WTC11 (cell line): ENCODE measurements around the gene PCBD2. TPM values are rescaled to one million over a fixed set of nuclear protein-coding genes. Genes with fewer than 3 reads are reported as not detected.

Experiments used
- ATAC-seq: fragments of 200-7000 bp; cut with Tn5 transposase; 2 replicates; pipeline ENCODE4 v1.10.0; 2021; ENCODE audit warnings: mild to moderate bottlenecking, moderate library complexity
- CTCF ChIA-PET: fragments of 300-600 bp; sonication (Branson Sonifier 250); formaldehyde crosslinking; loops from one replicate; lab custom pipeline; 2021; ENCODE audit warnings: antibody characterized with exemption; lab: Charles Lee
- POLR2A ChIA-PET: fragments of 350-600 bp; sonication (Branson Sonifier 250); formaldehyde crosslinking; loops from one replicate; lab custom pipeline; 2021; ENCODE audit warnings: antibody characterized with exemption; lab: Charles Lee
- DNase-seq: peaks from one replicate; pipeline ENCODE4 v3.0.0; 2021; ENCODE audit warnings: low spot score
- H3K27ac Mint-ChIP-seq: 2 replicates; pipeline ENCODE4 v1.8.0; 2021; ENCODE audit warnings: mixed read lengths
- H3K27me3 Mint-ChIP-seq: 2 replicates; pipeline ENCODE4 v1.8.0; 2021; ENCODE audit warnings: low read depth, mild to moderate bottlenecking, moderate library complexity, mixed read lengths
- H3K36me3 Mint-ChIP-seq: 2 replicates; pipeline ENCODE4 v1.8.0; 2021; ENCODE audit warnings: mixed read lengths
- H3K4me1 Mint-ChIP-seq: 2 replicates; pipeline ENCODE4 v1.8.0; 2022; ENCODE audit warnings: mixed read lengths
- H3K4me3 Mint-ChIP-seq: 2 replicates; pipeline ENCODE4 v1.8.0; 2021; ENCODE audit warnings: mild to moderate bottlenecking, moderate library complexity, mixed read lengths
- H3K9me3 Mint-ChIP-seq: 2 replicates; pipeline ENCODE4 v1.8.0; 2021; ENCODE audit warnings: mixed read lengths
- ESRRA ChIP-seq: sonication (generic); formaldehyde crosslinking; IDR thresholded peaks from 2 replicates; pipeline ENCODE4 v1.8.1; 2022; ENCODE audit warnings: mild to moderate bottlenecking, missing genetic modification reagents, borderline replicate concordance
- ETV6 ChIP-seq: sonication (generic); formaldehyde crosslinking; IDR thresholded peaks from 2 replicates; pipeline ENCODE4 v1.8.1; 2022; ENCODE audit warnings: mild to moderate bottlenecking, missing genetic modification reagents
- FOXJ3 ChIP-seq: sonication (generic); formaldehyde crosslinking; IDR thresholded peaks from 2 replicates; pipeline ENCODE4 v1.9.0; 2021; ENCODE audit warnings: missing genetic modification reagents, mild to moderate bottlenecking, borderline replicate concordance
- NFATC4 ChIP-seq: fragments of 250-450 bp; sonication (Bioruptor Pico); IDR thresholded peaks from 2 replicates; pipeline ENCODE4 v1.9.0; 2021; ENCODE audit warnings: mild to moderate bottlenecking
- NFYB ChIP-seq: sonication (generic); formaldehyde crosslinking; conservative IDR thresholded peaks from 2 replicates; pipeline ENCODE4 v1.8.0; 2022; ENCODE audit warnings: low read depth, missing genetic modification reagents
- SMAD3 ChIP-seq: sonication (generic); formaldehyde crosslinking; IDR thresholded peaks from 2 replicates; pipeline ENCODE4 v1.8.0; 2022; ENCODE audit warnings: missing genetic modification reagents, mild to moderate bottlenecking, borderline replicate concordance
- SP1 ChIP-seq: sonication (generic); formaldehyde crosslinking; conservative IDR thresholded peaks from 2 replicates; pipeline ENCODE4 v1.8.1; 2022; ENCODE audit warnings: missing genetic modification reagents
- ZNF219 ChIP-seq: sonication (generic); formaldehyde crosslinking; IDR thresholded peaks from 2 replicates; pipeline ENCODE4 v1.8.0; 2023; ENCODE audit warnings: missing genetic modification reagents, mild to moderate bottlenecking, borderline replicate concordance
- ZNF396 ChIP-seq: fragments of 250-450 bp; sonication (Bioruptor Pico); IDR thresholded peaks from 2 replicates; pipeline ENCODE4 v1.8.0; 2021; ENCODE audit warnings: mild to moderate bottlenecking, moderate library complexity, borderline replicate concordance
- ZNF416 ChIP-seq: fragments of 250-450 bp; sonication (Bioruptor Pico); IDR thresholded peaks from 2 replicates; pipeline ENCODE4 v1.9.0; 2021; ENCODE audit warnings: mild to moderate bottlenecking, inconsistent platforms
- total RNA-seq: library from RNA; stranded (reverse); gene quantifications from 3 replicates; pipeline ENCODE4 v1.2.3, GENCODE V29; 2021
- TF ChIP-seq, protein P1 (sequence below): sonication (generic); formaldehyde crosslinking; IDR thresholded peaks from 2 replicates; pipeline ENCODE4 v1.8.0; 2022; ENCODE audit warnings: mild to moderate bottlenecking, missing genetic modification reagents
- TF ChIP-seq, protein P2 (sequence below): sonication (generic); formaldehyde crosslinking; IDR thresholded peaks from 2 replicates; pipeline ENCODE4 v1.8.0; 2022; ENCODE audit warnings: missing genetic modification reagents
- TF ChIP-seq, protein P3 (sequence below): fragments of 250-450 bp; sonication (Bioruptor Pico); conservative IDR thresholded peaks from 2 replicates; pipeline ENCODE4 v1.9.0; 2021; ENCODE audit warnings: mild to moderate bottlenecking
- TF ChIP-seq, protein P4 (sequence below): sonication (generic); formaldehyde crosslinking; IDR thresholded peaks from 2 replicates; pipeline ENCODE4 v1.8.1; 2023; ENCODE audit warnings: mild to moderate bottlenecking, missing genetic modification reagents

Gene PCBD2
- total RNA-seq, 1 experiment from 2014 or later: 9.9 TPM

DNA sequence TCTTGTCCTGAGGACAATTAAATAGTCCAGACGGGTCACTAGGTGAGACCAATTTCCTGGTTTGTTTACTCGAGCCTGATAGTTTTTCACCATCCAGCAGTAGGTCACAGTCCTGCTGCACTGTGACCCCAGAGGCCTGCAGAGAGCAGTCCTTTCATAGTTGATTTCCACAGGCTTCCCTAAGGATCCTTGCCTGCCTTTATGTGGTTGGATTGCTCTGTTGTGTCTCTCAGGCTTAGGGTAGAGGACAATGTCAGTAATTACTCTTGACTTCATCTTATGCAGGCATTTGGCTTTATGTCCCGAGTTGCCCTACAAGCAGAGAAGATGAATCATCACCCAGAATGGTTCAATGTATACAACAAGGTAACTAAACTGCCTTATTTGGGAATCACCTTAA, 53.8 kb downstream of the PCBD2 start:
- DNase-seq (no peak), ATAC-seq (peak; percentile 100)
- Mint-ChIP-seq H3K4me1 (peaks cover 13% of the 10 kb centered on the region), H3K9me3 (peaks cover 7% of the 10 kb centered on the region), H3K27me3 (no peaks in the 10 kb centered on the region), H3K4me3 (no peak overlapping the region), H3K27ac (no peak overlapping the region), H3K36me3 (peaks cover 15% of the 10 kb centered on the region)
- TF ChIP-seq ETV6 (no peak), SMAD3 (CRISPR knock-in tag) (no peak), NFYB (no peak), ZNF219 (no peak)
- TF ChIP-seq, protein P1, sequence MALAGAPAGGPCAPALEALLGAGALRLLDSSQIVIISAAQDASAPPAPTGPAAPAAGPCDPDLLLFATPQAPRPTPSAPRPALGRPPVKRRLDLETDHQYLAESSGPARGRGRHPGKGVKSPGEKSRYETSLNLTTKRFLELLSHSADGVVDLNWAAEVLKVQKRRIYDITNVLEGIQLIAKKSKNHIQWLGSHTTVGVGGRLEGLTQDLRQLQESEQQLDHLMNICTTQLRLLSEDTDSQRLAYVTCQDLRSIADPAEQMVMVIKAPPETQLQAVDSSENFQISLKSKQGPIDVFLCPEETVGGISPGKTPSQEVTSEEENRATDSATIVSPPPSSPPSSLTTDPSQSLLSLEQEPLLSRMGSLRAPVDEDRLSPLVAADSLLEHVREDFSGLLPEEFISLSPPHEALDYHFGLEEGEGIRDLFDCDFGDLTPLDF (CRISPR knock-in tag): no peak
- TF ChIP-seq, protein P2, sequence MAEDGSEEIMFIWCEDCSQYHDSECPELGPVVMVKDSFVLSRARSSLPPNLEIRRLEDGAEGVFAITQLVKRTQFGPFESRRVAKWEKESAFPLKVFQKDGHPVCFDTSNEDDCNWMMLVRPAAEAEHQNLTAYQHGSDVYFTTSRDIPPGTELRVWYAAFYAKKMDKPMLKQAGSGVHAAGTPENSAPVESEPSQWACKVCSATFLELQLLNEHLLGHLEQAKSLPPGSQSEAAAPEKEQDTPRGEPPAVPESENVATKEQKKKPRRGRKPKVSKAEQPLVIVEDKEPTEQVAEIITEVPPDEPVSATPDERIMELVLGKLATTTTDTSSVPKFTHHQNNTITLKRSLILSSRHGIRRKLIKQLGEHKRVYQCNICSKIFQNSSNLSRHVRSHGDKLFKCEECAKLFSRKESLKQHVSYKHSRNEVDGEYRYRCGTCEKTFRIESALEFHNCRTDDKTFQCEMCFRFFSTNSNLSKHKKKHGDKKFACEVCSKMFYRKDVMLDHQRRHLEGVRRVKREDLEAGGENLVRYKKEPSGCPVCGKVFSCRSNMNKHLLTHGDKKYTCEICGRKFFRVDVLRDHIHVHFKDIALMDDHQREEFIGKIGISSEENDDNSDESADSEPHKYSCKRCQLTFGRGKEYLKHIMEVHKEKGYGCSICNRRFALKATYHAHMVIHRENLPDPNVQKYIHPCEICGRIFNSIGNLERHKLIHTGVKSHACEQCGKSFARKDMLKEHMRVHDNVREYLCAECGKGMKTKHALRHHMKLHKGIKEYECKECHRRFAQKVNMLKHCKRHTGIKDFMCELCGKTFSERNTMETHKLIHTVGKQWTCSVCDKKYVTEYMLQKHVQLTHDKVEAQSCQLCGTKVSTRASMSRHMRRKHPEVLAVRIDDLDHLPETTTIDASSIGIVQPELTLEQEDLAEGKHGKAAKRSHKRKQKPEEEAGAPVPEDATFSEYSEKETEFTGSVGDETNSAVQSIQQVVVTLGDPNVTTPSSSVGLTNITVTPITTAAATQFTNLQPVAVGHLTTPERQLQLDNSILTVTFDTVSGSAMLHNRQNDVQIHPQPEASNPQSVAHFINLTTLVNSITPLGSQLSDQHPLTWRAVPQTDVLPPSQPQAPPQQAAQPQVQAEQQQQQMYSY (CRISPR knock-in tag): no peak
- TF ChIP-seq, protein P3, sequence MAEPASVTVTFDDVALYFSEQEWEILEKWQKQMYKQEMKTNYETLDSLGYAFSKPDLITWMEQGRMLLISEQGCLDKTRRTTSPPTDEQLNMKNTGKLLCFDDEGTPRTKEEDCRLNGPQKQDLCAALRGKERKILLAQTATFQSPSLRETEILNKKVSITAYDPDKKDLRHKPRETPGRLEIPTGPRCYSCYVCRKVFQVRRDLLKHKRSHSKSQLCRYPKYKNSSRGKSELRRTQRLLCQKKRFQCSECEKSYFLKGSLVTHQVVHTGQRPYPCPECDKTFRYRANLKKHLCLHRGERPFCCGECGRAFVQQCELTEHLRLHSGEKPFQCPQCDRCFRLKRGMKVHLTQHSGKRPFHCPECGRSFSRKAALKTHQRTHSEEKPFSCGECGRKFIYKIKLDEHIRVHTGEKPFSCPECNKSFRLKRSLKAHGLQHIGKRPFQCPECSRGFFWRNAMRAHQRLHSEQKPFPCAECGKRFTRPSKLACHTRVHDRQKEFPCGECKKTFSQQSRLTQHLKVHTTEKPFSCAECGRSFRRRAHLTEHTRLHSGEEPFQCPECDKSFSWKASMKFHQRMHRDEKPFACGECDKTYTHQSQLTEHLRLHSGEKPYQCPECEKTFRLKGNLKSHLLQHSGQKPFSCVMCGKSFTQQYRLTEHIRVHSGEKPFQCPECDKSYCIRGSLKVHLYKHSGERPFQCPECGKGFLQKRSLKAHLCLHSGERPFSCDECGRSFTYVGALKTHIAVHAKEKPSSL (CRISPR knock-in tag): no peak
- ChIA-PET POLR2A (no interaction called here), CTCF (interaction anchor here (0.8 to 1.2 kb wide), 3 partner anchors 14 to 232 kb away, joined by 3 read pairs; no protein-coding TSS in a partner anchor)

DNA sequence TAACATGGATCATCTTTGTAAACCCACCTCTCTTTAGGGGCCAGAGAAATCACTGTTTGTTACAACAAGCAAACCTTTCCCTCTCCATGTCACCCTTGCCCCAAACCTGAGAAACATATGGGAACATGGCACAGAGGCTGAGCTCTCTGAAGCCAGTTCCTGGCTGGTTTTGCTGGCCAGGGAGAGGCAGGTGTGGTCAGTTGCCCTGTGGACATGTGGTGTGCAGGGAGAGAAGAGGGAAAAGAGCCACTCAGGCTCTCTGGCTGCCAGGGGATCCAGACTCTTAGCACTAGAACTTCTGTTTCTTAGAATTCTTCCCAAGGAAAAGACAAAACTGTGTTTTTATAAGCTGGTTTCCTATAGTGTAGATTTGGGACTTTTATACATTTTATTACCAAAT, 58.2 kb downstream of the PCBD2 start:
- no peak overlapping the region for H3K4me3 Mint-ChIP-seq
- H3K27me3 Mint-ChIP-seq: no peaks in the 10 kb centered on the region
- no peaks in the 10 kb centered on the region for H3K9me3 Mint-ChIP-seq
- DNase-seq: no peak
- peaks cover 11% of the 10 kb centered on the region for H3K4me1 Mint-ChIP-seq
- POLR2A ChIA-PET: no interaction called here
- CTCF ChIA-PET: interaction anchor here (1.4 kb wide), 1 partner anchor 46 kb away, joined by 4 read pairs; no protein-coding TSS in a partner anchor
- no peak for ATAC-seq
- H3K27ac Mint-ChIP-seq: no peak overlapping the region
- TF ChIP-seq SP1 (CRISPR knock-in tag) (no peak), ZNF416 (no peak), FOXJ3 (CRISPR knock-in tag) (no peak), NFATC4 (CRISPR knock-in tag) (no peak), ESRRA (no peak), ZNF396 (CRISPR knock-in tag) (no peak)
- TF ChIP-seq, protein P4, sequence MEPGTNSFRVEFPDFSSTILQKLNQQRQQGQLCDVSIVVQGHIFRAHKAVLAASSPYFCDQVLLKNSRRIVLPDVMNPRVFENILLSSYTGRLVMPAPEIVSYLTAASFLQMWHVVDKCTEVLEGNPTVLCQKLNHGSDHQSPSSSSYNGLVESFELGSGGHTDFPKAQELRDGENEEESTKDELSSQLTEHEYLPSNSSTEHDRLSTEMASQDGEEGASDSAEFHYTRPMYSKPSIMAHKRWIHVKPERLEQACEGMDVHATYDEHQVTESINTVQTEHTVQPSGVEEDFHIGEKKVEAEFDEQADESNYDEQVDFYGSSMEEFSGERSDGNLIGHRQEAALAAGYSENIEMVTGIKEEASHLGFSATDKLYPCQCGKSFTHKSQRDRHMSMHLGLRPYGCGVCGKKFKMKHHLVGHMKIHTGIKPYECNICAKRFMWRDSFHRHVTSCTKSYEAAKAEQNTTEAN (CRISPR knock-in tag): no peak
- TF ChIP-seq, protein P3 (CRISPR knock-in tag): no peak
- TF ChIP-seq, all 79 proteins: peak for 0
- H3K36me3 Mint-ChIP-seq: peaks cover 3% of the 10 kb centered on the region; the same call in 1 of the 2 replicates
